Testis (tissue), 3 donors: ENCODE measurements around the gene AASDH. TPM values are rescaled to one million over a fixed set of nuclear protein-coding genes. Genes with fewer than 3 reads are reported as not detected.

Experiments used
- DNase-seq: peaks from one replicate; pipeline ENCODE4 v3.0.0-alpha.2; 2019
- H3K27ac ChIP-seq, 2 donors: fragments of 200-600 bp; sonication (generic); one replicate each; pipeline ENCODE4 v1.5.1; 2019
- H3K27me3 ChIP-seq: fragments of 200-600 bp; sonication (generic); one replicate; pipeline ENCODE4 v1.5.1; 2019
- H3K36me3 ChIP-seq: fragments of 200-600 bp; sonication (generic); one replicate; pipeline ENCODE4 v1.5.1; 2017; ENCODE audit warnings: low read depth; ENCODE audit errors: missing control alignments
- H3K4me1 ChIP-seq: fragments of 200-600 bp; sonication (generic); one replicate; pipeline ENCODE4 v1.5.1; 2019
- H3K4me3 ChIP-seq, 2 donors: fragments of 200-600 bp; sonication (generic); one replicate each; pipeline ENCODE4 v1.5.1; 2017 to 2019
- H3K9me3 ChIP-seq: fragments of 200-600 bp; sonication (generic); one replicate; pipeline ENCODE4 v1.5.1; 2017
- POLR2A ChIP-seq: fragments of 450-650 bp; IDR thresholded peaks from one replicate; pipeline ENCODE4 v1.6.1; 2017; ENCODE audit warnings: antibody characterized with exemption, mild to moderate bottlenecking, moderate library complexity
- WGBS, 2 donors: methylation state at CpG; one replicate each; pipeline ENCODE4 v1.1.5; 2018; 5-methylcytosine and 5-hydroxymethylcytosine counted together
- intact Hi-C: fragments of 100-400 bp; cut with DNase I; formaldehyde crosslinking; loops from one replicate; pipeline ENCODE4 v1.15.1; 2023; ENCODE audit warnings: low total_unique reads
- polyA plus RNA-seq: library from polyadenylated mRNA; stranded (reverse); fragments of 350-450 nt; fragmentation: Illumina TruSeq; extraction: RNeasy Lipid Tissue Mini Kit (QIAGEN cat#74804); gene quantifications from one replicate; pipeline ENCODE4 v1.2.3, GENCODE V29; 2014; ENCODE audit warnings: low read depth, low replicate concordance; ENCODE audit not compliant: insufficient read depth
- total RNA-seq, 2 donors: library from RNA; depleted of rRNA; stranded (reverse); fragments of >200 nt; gene quantifications; one replicate each; pipeline ENCODE4 v1.2.3, GENCODE V29; 2016
- TF ChIP-seq, protein P1 (sequence below), 3 experiments: fragments of 450-650 bp in 2 of 3; fragments of 200-600 bp in 1 of 3; sonication (generic) in 1 of 3; IDR thresholded peaks; one replicate each; pipeline ENCODE4 v1.5.1; 2016 to 2019; ENCODE audit warnings: antibody characterized with exemption in 3 of 3, mild to moderate bottlenecking in 2 of 3, moderate library complexity in 1 of 3

The AASDH gene
- total and polyA plus RNA-seq, 3 donors from 2014 or later: 7.8 to 19.5 (median 12.3) TPM

DNA sequence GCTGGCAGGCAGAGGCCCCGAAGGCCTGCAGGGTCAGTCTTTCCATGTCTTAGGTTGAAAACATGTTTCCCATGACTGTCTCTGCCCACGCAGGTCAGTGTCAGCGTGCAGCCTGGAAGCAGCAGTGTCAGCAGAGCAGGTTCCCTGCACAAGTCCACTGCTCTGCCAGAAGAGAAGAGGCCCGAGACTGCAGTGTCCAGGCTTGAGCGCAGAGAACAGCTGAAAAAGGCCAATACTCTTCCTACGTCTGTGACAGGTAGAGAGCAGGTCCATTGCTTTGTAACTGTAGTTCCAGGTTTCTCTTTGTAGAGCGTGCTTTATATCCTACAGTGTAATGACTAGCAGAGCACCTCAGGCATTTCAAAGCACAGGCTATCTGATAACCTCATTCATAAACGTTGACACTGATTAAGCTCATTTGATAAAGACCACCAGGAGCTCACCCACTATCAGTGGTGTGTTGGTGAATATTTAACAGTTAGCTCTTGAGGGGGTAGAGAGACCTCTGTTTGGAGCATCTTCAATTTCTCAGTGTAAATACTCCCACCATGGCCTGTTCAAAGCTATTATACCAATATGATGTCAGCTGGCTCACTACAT, 63.2 kb downstream of the AASDH start:
- H3K4me1 ChIP-seq: no peaks in the 10 kb centered on the region
- H3K27me3 ChIP-seq: no peaks in the 10 kb centered on the region
- intact Hi-C loops: no loop called here
- H3K4me3 ChIP-seq: no peak overlapping the region
- no peaks in the 10 kb centered on the region for H3K36me3 ChIP-seq
- no peak for TF ChIP-seq POLR2A
- TF ChIP-seq, protein P1, sequence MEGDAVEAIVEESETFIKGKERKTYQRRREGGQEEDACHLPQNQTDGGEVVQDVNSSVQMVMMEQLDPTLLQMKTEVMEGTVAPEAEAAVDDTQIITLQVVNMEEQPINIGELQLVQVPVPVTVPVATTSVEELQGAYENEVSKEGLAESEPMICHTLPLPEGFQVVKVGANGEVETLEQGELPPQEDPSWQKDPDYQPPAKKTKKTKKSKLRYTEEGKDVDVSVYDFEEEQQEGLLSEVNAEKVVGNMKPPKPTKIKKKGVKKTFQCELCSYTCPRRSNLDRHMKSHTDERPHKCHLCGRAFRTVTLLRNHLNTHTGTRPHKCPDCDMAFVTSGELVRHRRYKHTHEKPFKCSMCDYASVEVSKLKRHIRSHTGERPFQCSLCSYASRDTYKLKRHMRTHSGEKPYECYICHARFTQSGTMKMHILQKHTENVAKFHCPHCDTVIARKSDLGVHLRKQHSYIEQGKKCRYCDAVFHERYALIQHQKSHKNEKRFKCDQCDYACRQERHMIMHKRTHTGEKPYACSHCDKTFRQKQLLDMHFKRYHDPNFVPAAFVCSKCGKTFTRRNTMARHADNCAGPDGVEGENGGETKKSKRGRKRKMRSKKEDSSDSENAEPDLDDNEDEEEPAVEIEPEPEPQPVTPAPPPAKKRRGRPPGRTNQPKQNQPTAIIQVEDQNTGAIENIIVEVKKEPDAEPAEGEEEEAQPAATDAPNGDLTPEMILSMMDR (IDR thresholded peaks at IDR 0.05): no peak
- no peaks in the 10 kb centered on the region for H3K9me3 ChIP-seq
- no peak for DNase-seq
- WGBS, 2 donors: 79 to 91% methylated on average over 8 of the region's 8 CpGs
- H3K27ac ChIP-seq: no peak overlapping the region

- no peaks in the 10 kb centered on the region for H3K36me3 ChIP-seq
- no peaks in the 10 kb centered on the region for H3K9me3 ChIP-seq
- TF ChIP-seq, protein P1 (IDR thresholded peaks at IDR 0.05): no peak
- TF ChIP-seq POLR2A: no peak
- 76 to 83% methylated on average over 10 of the region's 10 CpGs for WGBS, 2 donors
- no peak for DNase-seq
- no peaks in the 10 kb centered on the region for H3K27me3 ChIP-seq
- no peak overlapping the region for H3K27ac ChIP-seq
- H3K4me3 ChIP-seq: no peak overlapping the region
- intact Hi-C loops: no loop called here
- no peaks in the 10 kb centered on the region for H3K4me1 ChIP-seq
These were observed 64.0 kb downstream of the AASDH start for GRCh38 chr4:56323327-56323726.

GRCh38 chr4:56321251-56321650, 66.0 kb downstream of the AASDH start:
- WGBS, 2 donors: 45 to 78% methylated on average over 1 of the region's 1 CpG
- H3K4me3 ChIP-seq: no peak overlapping the region
- H3K27me3 ChIP-seq: no peaks in the 10 kb centered on the region
- no peak for DNase-seq
- TF ChIP-seq POLR2A: no peak
- TF ChIP-seq, protein P1 (IDR thresholded peaks at IDR 0.05): no peak
- H3K27ac ChIP-seq: no peak overlapping the region
- intact Hi-C loops: no loop called here
- H3K9me3 ChIP-seq: no peaks in the 10 kb centered on the region
- H3K36me3 ChIP-seq: no peaks in the 10 kb centered on the region
- H3K4me1 ChIP-seq: no peaks in the 10 kb centered on the region

GRCh38 chr4:56320293-56320692, 67.0 kb downstream of the AASDH start:
- TF ChIP-seq, protein P1 (IDR thresholded peaks at IDR 0.05): no peak
- TF ChIP-seq POLR2A: no peak
- Histone ChIP-seq H3K36me3 (no peaks in the 10 kb centered on the region), H3K4me1 (no peaks in the 10 kb centered on the region), H3K9me3 (no peaks in the 10 kb centered on the region), H3K4me3 (no peak overlapping the region), H3K27ac (no peak overlapping the region), H3K27me3 (no peaks in the 10 kb centered on the region)
- WGBS, 2 donors: 93 to 95% methylated on average over 5 of the region's 5 CpGs
- no peak for DNase-seq
- intact Hi-C loops: no loop called here

GRCh38 chr4:56318555-56318954, 68.7 kb downstream of the AASDH start:
- no peak overlapping the region for H3K27ac ChIP-seq
- TF ChIP-seq, protein P1 (IDR thresholded peaks at IDR 0.05): no peak
- no peak for TF ChIP-seq POLR2A
- H3K36me3 ChIP-seq: no peaks in the 10 kb centered on the region
- DNase-seq: no peak
- no peaks in the 10 kb centered on the region for H3K4me1 ChIP-seq
- intact Hi-C loops: no loop called here
- no peak overlapping the region for H3K4me3 ChIP-seq
- 84 to 100% methylated on average over 1 of the region's 1 CpG for WGBS, 2 donors
- H3K27me3 ChIP-seq: no peaks in the 10 kb centered on the region
- H3K9me3 ChIP-seq: no peaks in the 10 kb centered on the region
